HG03060 (cell line): ENCODE data around the gene ATOH8.

Experiments
- ATAC-seq: cut with Tn5 transposase; IDR thresholded peaks from one replicate; pipeline ENCODE4 v1.9.1; 2021; ENCODE audit warnings: low read depth, moderate number of reproducible peaks; ENCODE audit not compliant: unreplicated experiment

Gene ATOH8

GRCh38 chr2:85796046-85796340 is 42.2 kb downstream of the ATOH8 start:
- no peak for ATAC-seq

GRCh38 chr2:85796341-85797262 is 42.8 kb downstream of the ATOH8 start:
- no peak for ATAC-seq

- ATAC-seq: no peak
Measured at GRCh38 chr2:85797263-85797660, 43.5 kb downstream of the ATOH8 start.

- no peak for ATAC-seq
Measured at GRCh38 chr2:85797921-85798320, 44.1 kb downstream of the ATOH8 start.

GRCh38 chr2:85799215-85799956 is 45.6 kb downstream of the ATOH8 start:
- ATAC-seq: no peak

GRCh38 chr2:85800586-85800985 is 46.8 kb downstream of the ATOH8 start:
- ATAC-seq: no peak

- no peak for ATAC-seq
Measured at GRCh38 chr2:85801871-85802270, 48.1 kb downstream of the ATOH8 start.

- no peak for ATAC-seq
Measured at GRCh38 chr2:85802354-85803103, 48.7 kb downstream of the ATOH8 start.

- ATAC-seq: no peak
Measured at GRCh38 chr2:85803704-85804425, 50.1 kb downstream of the ATOH8 start.

- no peak for ATAC-seq
Measured at GRCh38 chr2:85804583-85804982, 50.8 kb downstream of the ATOH8 start.

- ATAC-seq: no peak
Measured at GRCh38 chr2:85806358-85807118, 52.7 kb downstream of the ATOH8 start.

GRCh38 chr2:85807756-85808155 is 54.0 kb downstream of the ATOH8 start:
- ATAC-seq: no peak

- ATAC-seq: no peak
Measured at GRCh38 chr2:85810371-85811179, 56.8 kb downstream of the ATOH8 start.

GRCh38 chr2:85811180-85812093 is 57.6 kb downstream of the ATOH8 start:
- no peak for ATAC-seq

- no peak for ATAC-seq
Measured at GRCh38 chr2:85812094-85812735, 58.4 kb downstream of the ATOH8 start.

GRCh38 chr2:85813211-85813981 is 59.6 kb downstream of the ATOH8 start:
- no peak for ATAC-seq
